ACHN (cell line): Measurements from ENCODE around the gene HOGA1.
"Not testable (repeated sequence)": the region's sequence is repeated elsewhere in the genome, so short reads cannot be mapped to it uniquely, and the experiment has no call there.

ENCODE experiments used
- DNase-seq: peaks from one replicate; pipeline ENCODE4 v3.0.0-alpha.2; 2015
- in situ Hi-C: cut with HindIII; loops from 2 replicates; pipeline ENCODE4 v1.10.0; 2017; ENCODE audit warnings: low sequenced_read_pairs, low pct_ligation_motif_present, low pct_unique_long_range_greater_than_20kb

HOGA1 gene

GRCh38 chr10:97635577-97635976 is 51.4 kb downstream of the HOGA1 start:
- in situ Hi-C loops = no loop called here

GRCh38 chr10:97639090-97639489 is 54.9 kb downstream of the HOGA1 start:
- DNase-seq, in situ Hi-C loops: not testable (repeated sequence)

More at GRCh38 chr10:97635577-97635976, 51.4 kb downstream of the HOGA1 start:
- DNase-seq = no peak

GRCh38 chr10:97640174-97640867 is 56.1 kb downstream of the HOGA1 start, which contains the start of gene PI4K2A:
PI4K2A (plus strand) TSS chr10:97640671; CDS start chr10:97640743, 72 bp downstream.
- in situ Hi-C loops = no loop called here
- DNase-seq = peak; percentile 99

GRCh38 chr10:97640868-97641811 is 57.0 kb downstream of the HOGA1 start:
- in situ Hi-C loops = no loop called here
- peak; percentile 40 for DNase-seq

GRCh38 chr10:97642471-97643159 is 58.4 kb downstream of the HOGA1 start:
- in situ Hi-C loops, DNase-seq: not testable (repeated sequence)

GRCh38 chr10:97643441-97643985 is 59.3 kb downstream of the HOGA1 start:
- in situ Hi-C loops = no loop called here
- no peak for DNase-seq

- in situ Hi-C loops = no loop called here
- DNase-seq = no peak
These were observed 60.7 kb downstream of the HOGA1 start for GRCh38 chr10:97644936-97645335.

GRCh38 chr10:97647556-97647955 is 63.4 kb downstream of the HOGA1 start:
- DNase-seq = peak; percentile 25
- in situ Hi-C loops = no loop called here

- in situ Hi-C loops = no loop called here
- peak; percentile 78 for DNase-seq
These were observed 64.6 kb downstream of the HOGA1 start for GRCh38 chr10:97648562-97649404.

GRCh38 chr10:97649405-97649750 is 65.2 kb downstream of the HOGA1 start:
- DNase-seq, in situ Hi-C loops: not testable (repeated sequence)

GRCh38 chr10:97650726-97651125 is 66.5 kb downstream of the HOGA1 start:
- DNase-seq = no peak
- in situ Hi-C loops = no loop called here

- no peak for DNase-seq
- in situ Hi-C loops = no loop called here
These were observed 67.6 kb downstream of the HOGA1 start for GRCh38 chr10:97651773-97652172.

GRCh38 chr10:97656777-97657176 is 72.6 kb downstream of the HOGA1 start:
- in situ Hi-C loops = no loop called here
- no peak for DNase-seq

GRCh38 chr10:97659589-97659988 is 75.4 kb downstream of the HOGA1 start:
- in situ Hi-C loops = no loop called here
- no peak for DNase-seq
